GM19099 (cell line): ENCODE data around the gene PALLD.

ENCODE experiments used
- POLR2A ChIP-seq: IDR thresholded peaks from 3 replicates; pipeline ENCODE4 v1.6.1; 2011; ENCODE audit warnings: low read depth; ENCODE audit not compliant: insufficient read length; ENCODE audit errors: extremely low read depth

The PALLD gene

DNA sequence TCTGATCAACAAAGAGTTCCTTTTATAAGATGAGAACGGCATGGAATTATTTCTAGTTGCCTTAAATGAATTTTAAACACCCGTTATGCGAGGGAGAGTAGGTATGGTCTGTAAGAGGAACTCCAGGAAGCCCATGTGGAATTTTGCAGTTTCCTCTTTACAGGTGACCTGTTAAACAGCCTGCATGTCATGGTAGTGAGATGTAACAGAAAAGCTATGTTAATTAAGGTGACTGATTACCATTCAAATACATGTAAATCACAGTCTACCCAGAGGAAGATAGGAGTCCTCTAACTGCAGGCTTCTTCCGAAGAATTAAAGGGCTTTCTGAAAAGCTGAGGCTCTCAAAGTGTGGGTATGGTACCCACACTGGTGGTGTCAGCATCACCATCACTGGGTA is 349.6 kb downstream of the PALLD start:
- TF ChIP-seq POLR2A, result no peak

DNA sequence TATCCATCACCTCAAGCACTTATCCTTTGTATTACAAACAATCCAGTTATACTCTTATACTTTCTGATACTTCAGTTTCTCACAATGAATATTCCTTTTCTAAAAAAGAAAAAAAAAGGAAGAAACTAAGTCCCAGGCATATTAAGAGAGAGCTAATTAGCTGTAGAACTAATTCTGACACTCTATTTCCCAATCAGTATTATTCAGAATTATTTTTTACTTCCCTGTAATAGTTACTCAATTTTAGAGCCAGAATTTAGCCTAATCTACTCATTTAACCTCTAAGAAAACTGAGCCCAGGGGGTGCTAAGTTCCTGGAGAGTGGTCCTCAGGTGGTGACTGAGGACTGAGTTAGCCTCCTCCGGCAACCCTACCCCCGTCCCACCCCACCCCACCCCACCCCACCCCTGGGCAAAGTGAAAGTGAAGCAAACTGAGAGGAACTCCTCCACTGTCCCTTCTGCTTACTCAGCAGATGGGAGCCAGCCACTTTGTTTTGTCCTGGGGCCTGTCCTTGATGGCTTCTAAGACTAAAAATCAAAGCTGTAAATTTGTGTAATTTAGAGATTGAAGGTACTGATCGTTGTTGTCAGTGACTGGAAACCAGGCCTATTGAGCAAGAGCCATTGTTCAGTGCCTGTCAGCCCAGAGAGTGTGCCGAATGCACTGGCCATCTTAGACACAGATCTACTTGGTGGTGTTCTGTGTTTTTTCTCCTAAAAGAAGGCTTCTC is 351.1 kb downstream of the PALLD start:
- TF ChIP-seq POLR2A, result no peak

DNA sequence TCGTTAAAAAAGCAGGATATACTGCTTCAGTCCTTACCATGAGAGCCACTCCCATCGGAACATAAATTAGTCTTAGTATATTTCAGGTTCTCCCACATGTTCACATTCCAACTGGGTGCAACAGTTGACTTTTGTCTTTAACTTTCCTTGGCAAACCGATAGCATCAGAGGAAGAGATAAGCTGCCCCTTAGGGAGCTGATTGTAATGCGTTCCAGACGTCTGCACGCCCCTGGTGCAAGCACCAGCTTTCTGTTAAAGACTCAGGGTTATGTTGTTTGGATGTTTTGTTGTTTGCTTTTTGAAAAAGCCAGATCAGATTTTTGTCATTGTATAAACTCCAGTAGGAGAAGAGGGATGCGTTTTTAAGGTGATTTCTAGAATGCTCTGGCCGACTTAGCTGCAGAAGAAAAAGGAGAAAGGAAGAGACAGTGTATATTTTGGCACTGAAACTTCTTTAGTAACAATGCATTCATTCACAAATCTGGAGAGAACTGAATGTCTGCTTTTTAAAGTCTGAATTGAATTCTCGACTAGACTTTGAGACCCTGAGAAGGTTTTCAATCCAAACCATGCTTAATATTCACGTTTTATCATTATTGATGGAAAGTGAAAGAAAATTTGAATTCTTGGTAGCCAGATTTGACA is 352.3 kb downstream of the PALLD start:
- no peak for TF ChIP-seq POLR2A

DNA sequence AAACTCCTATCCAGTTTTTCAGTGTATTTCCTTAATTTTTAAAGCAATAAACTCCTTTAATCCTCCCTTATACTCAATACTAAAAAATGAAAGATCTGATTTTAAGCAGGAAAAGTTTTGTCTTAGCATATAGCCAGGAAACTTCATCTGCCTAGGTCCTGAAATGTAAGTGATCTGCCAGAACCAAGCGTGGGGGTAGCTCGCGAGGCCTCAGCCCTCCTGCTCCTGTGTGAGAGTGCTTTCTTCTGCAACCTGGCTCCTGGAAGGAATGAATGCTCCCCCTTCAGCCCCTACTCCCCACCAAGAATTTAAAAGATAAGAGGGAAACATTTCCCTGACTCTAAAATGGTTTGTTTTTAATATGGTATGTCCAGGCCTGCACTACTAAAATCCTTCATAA is 353.1 kb downstream of the PALLD start:
- TF ChIP-seq POLR2A, result no peak

DNA sequence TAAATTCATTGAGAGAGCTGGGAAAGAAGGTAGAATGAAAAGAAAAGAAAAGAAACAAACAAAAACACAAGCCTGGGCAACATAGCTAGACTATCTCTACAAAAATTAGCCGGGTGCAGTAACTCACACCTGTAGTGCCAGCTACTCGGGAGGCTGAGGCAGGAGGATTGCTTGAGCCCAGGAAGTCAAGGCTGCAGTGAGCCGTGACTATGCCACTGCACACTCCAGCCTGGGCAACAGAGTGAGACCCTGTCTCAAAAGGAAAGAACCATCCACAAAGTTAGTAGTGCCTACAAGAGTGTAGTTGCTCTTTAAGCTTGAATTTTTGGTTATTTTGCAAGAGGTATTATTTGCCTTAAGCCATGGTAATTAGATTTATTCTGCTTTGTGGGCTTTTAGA is 355.5 kb downstream of the PALLD start:
- TF ChIP-seq POLR2A, result no peak

DNA sequence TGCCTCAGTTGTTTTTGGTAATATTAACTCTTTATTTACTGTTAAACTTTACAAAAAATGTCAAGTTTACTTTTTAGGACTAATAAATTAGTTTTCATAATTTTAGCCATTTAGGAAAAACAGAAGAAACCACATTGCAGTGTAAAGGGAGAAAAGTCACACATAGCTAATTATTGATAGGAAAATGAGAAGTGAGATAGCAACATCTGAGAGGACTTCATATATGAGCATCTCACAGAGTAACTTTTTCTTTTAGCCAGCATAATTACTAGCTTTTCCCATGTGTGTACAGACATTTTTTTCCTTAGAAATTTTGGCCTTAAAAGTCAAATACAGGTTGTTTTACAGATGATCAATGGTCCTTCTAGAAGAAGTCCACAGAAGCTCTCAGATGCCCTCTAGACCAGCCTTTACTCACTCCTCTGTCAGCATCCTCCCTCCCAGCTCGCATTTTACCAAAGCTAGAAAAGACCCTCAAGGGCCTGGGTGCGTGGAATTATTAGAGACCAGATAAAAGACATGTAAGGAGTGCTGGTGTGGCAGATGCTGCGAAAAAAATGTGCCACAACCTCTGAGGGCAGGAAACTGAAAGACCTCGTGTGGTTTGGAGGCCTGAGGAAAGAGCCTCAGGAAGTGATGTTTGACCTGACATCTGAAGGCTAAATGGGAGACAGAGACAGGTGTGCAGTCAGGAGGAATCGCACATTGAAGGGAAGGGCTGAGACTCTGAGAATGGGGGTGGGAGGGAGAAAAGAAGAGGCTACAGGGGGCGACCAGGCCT is 356.3 kb downstream of the PALLD start:
- no peak for TF ChIP-seq POLR2A

DNA sequence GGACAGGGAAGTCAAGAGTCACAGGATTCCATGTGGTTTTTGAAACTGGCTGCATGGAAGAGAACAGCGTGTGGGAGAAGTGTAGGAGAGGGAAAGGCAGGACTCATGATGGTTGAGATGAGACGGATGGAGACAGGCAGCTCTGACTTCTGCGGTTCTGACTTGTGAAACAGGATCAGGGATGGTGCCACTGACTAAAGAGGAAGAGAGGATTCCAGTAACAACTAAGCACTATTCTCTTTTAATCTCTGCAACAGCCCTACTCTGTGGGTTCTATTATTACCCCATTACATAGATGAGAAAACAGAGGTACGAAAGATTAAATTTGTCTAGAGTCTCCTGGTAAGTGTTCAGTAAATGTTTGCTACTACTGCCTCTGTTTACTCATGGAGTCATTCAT is 356.9 kb downstream of the PALLD start:
- TF ChIP-seq POLR2A, result no peak

DNA sequence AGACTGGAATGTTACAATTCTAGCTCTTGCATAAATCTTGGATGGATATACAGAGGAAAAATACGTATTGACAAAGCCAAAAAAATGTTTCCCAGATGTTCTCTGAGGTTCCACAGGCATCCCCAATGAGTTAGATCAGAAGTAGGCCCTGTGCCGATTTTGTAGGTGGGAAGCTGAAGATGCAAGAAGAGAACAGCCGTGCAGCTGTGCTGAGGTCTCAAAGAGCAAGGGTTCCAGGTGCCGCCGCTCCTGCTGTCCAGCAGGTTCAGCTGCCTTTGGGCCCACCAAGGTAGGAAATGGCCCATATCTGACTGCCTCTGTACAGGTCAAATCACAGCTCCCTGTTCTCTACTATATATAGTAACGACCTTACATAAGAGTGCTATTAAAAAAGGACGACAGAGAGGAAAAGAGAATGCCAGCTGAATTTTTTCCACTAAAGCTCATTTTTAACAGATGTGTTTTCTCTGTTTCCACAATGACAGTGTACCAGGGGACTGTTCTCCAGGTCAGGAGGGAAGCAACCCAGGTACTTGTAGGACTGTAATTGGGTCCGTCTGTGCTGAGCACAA is 357.6 kb downstream of the PALLD start:
- TF ChIP-seq POLR2A, result no peak

DNA sequence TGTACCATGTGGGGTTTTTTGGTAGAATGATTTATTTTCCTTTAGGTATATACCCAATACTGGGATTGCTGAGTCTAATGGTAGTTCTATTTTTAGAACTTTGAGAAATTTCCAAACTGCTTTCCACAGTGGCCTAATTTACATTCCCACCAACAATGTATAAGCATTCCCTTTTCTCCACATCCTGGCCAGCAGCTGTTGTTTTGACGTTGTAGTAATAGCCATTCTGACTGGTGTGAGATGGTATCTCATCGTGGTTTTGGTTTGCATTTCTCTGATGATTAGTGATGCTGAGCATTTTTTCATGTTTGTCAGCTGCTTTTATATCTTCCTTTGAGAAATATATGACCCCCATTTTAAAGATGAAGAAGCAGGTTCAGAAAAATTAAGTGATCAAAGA is 359.5 kb downstream of the PALLD start:
- no peak for TF ChIP-seq POLR2A

DNA sequence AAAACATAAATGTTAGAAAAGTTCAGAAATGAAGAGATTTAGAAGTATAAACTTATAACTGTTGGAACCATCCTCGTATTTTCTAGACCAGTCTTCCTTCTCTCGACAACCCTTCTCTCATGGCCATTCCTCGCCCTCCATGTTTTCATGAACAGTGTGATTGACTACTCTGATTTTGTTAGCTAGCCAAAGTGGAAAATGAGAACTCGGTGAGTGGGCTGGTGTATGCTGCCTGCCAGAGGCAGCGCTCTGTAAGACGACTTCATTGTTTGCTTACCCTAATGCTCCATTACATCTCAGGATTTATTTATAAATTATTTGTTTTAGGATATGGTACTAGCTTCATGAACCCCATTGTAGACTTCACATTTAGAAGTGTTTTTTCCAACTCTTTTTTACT is 360.2 kb downstream of the PALLD start:
- no peak for TF ChIP-seq POLR2A

DNA sequence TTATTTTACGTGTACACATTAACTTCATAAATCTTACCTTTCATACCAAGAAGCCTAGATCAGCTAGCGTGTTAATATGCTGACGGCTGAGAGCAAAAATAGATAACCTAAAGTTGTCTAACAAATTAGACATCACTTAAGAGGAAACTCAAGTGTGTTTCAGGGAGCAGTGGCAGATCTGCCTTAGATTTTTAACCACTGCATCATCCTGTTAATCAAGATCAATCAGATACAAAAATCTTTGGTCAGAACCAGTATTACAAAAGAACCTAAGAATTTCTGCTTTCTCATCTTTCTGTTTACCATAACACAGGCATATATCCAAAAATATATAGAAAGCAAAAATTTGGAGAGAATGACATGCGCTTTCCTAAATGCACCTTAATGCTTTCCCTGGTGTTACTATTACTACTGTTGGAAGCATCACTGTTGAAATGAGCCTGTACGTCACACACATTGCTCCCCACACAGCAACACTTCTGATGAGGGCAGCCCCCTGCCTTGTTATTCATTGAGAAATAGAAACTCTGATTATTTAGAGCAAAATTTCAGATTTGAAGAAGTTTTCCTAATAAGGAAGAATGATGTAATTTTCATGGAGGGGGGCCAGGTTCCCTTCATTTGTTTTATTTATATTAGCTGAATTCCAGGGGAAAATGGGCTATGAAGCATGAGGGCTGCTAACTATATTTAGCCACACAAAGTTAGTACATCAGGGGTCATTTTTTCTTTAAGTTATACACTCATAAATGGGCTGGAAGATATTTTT is 360.9 kb downstream of the PALLD start:
- no peak for TF ChIP-seq POLR2A

DNA sequence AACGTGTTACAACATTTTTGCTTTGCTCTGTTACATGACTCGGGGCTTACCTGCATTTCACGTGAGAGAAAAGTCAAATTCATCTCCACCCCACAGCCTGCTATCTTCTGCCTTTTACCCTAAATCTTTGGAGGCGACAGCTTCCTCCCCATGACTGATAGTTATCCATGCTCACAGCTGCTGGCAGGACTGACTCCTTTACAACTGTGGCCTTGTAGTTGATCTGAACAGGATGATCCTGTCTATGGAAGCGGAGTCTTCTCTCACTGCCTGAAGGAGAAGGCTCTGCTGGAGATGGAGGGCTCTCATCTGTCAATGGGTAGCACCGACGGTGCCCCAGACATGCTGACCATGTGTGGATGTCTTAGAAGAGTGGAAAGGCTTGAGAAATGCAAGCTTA is 362.2 kb downstream of the PALLD start:
- TF ChIP-seq POLR2A, result no peak

DNA sequence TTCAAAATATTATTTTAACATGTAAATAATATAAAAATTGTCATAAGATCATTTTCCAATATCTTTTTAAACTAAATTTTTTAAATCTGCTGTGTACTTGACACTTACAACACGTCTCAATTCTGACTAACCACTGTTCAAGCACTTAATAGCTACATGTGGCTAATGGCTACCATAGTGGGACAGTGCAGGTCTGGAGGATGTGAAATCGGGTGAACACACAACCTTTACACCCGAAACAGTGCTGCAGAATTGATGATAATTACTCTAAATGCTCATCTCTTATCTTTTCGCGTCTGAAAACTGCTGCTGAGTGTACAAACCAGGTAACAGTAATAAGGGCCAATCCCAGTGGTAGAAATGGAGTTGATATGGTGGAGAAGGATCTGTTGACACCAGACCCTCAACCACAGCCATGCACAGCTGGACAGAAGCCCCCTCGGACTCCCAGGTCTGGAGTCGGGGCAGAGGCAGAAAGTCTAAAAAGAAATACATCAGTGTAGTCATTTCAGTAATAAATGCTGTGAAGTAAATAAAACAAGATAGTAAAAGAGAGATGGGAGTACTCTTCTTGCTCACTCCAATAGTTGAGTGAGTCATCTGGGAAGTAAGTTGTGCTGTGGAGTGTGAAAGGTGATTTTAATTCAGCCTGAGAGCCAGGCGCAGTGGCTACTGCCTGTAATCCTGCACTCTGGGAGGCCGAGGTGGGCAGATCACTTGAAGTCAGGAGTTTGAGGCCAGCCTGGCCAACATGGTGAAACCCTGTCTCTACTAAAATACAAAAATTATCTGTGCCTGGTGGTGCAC is 363.2 kb downstream of the PALLD start:
- no peak for TF ChIP-seq POLR2A

DNA sequence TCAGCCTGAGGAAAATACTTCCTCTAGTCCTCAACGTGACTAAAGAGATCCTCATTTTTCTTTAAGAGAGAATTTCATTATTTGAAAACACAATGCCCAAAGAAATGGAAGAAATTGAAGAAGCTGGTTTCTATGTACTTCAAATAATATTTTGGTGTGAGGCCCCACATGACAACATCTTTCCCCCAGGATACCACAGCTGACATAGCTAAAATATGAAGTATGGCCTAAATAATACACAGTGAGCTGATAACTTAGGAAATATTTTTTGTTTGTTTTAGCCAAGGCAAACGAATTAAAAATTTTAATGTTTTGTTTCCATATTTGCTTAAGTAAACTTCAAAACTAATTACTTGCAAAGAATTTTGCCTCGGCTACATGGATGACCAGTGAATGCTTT is 364.0 kb downstream of the PALLD start:
- no peak for TF ChIP-seq POLR2A

DNA sequence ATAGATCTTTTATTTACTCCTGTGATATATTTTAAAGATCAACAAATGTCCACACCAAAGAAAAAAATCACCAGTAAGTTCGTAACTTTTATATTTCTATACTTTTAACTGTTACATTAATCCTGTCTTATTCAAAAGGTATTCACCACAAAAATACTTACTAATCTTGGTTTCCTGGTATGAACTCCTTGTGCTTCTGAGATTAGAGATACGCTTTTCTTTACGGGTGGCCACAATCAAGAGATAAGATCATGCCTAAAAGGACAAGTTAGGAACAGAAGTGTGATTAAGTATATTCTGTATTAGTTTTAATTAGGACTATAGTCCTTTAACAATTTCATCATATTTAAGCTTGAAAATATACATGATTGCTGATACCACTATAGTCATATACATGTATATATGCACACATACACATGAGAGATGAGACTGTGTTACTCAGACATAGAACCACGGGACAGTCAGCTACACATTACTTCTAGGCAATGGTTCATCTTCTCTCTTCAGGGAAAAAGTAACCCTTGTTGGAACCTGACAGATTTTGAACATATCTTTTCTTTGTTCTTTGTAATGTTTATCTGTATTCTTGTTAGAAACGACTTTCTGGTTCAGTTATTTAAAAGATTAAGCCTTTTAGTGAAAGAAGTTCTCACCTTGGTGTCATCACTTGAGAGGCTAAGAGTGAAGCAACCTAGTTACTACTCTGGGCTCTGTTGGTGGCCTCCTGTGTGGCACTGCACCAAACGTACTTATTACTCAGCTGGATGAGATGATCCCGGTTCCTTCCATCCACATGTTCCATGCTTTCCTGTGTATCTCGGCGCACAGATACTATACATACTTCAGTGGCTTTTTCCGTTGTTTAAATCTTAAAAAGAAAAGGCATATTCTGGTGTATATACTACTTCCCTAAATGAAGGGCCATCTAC is 367.1 kb downstream of the PALLD start:
- no peak for TF ChIP-seq POLR2A
